Astrocyte of the cerebellum (primary cell): ENCODE measurements around the gene UGT2A3.

Experiments
- DNase-seq: peaks from one replicate; pipeline ENCODE4 v3.0.0-alpha.2; 2011; ENCODE audit warnings: low read depth
- H3K4me3 ChIP-seq: 2 replicates; pipeline ENCODE4 v1.5.1; 2011; ENCODE audit warnings: mild to moderate bottlenecking, low read depth, low read length, moderate library complexity
- in situ Hi-C: cut with HindIII; loops from 2 replicates; pipeline ENCODE4 v1.10.0; 2017; ENCODE audit warnings: low sequenced_read_pairs
- TF ChIP-seq, protein P1 (sequence below): IDR thresholded peaks from 2 replicates; pipeline ENCODE4 v1.5.1; 2012; ENCODE audit warnings: low read length, low read depth, moderate library complexity, mild to moderate bottlenecking; ENCODE audit errors: missing control alignments

Gene UGT2A3

DNA sequence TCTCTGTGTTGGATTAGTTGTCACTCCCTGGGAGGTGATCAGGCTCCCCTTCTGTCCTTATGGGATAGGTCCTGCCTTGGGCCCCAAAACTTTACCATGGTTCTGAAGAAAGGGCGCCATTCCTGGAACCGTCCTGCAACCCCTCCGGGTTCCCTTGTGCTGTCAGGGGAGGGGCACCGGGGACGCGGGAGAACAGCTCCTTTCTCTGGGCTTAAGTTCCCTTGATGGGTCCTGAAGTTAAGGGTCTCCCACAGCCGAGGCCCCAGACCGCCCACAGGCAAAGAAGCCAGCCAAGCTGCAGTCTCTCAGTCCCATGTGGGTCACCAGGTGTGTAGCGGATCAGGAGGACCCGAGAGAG, 44.8 kb downstream of the UGT2A3 start:
- H3K4me3 ChIP-seq = no peak overlapping the region
- TF ChIP-seq, protein P1, sequence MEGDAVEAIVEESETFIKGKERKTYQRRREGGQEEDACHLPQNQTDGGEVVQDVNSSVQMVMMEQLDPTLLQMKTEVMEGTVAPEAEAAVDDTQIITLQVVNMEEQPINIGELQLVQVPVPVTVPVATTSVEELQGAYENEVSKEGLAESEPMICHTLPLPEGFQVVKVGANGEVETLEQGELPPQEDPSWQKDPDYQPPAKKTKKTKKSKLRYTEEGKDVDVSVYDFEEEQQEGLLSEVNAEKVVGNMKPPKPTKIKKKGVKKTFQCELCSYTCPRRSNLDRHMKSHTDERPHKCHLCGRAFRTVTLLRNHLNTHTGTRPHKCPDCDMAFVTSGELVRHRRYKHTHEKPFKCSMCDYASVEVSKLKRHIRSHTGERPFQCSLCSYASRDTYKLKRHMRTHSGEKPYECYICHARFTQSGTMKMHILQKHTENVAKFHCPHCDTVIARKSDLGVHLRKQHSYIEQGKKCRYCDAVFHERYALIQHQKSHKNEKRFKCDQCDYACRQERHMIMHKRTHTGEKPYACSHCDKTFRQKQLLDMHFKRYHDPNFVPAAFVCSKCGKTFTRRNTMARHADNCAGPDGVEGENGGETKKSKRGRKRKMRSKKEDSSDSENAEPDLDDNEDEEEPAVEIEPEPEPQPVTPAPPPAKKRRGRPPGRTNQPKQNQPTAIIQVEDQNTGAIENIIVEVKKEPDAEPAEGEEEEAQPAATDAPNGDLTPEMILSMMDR = no peak
- in situ Hi-C loops = no loop called here
- DNase-seq = no peak

DNA sequence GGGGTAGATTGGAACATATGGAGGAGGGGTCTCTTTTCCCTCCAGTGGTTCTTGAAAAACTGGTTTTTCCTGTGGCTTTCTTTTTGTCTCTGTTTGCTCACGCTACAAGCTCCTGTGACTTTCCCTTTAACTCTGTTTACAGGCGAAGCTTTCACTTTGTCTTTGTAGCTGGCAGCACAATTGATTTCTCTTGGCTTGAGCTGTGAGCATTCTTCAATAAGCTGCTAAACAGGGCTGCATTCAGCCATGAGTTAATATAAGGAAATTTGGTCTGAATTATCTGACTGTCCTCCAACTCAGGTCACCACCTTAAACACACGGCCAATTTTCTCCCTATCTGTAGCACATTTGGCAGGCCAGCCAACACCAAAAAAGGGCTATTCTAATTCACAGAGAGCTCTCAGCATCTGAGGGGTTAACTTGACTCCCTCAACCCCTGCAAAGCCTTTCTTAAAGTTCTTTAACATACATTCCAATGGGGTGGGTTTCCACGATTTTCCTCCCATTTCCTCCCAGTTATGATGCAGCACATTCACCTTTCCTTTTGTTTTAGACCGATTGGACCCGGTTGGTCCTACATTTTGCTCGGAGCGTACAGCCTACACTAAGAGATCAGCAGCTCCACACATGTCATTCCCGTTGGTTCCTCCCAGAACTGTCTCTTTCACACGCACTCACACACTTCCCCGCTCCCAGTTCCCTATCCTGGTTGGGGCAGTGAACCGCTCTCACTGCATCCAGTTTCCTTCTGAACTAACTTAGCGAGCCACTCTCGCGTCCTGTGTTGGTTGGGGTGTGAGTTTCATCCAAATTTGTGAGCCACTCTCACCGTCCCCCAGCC, 45.4 kb downstream of the UGT2A3 start:
- peak overlapping the region; percentile 17 for H3K4me3 ChIP-seq
- in situ Hi-C loops = no loop called here
- TF ChIP-seq, protein P1 = no peak
- peak; percentile 33 for DNase-seq

DNA sequence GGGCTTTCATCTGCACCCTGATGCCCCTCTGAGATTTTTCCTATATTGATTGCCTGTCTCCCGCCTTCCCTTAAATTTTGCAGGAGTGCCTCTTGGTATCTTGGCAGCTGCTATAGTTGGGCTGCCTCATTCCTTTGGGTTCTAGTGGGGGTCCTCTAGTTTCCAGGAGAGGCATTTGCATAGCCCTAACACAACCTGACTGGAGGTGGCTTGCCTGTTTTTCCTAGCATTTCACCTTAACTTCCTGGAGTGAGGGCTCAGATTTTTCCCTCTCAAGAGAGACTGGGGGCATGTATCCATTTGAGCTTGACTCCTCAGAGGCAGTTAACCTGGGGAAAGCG, 46.0 kb downstream of the UGT2A3 start:
- in situ Hi-C loops = no loop called here
- peak overlapping the region; percentile 17 for H3K4me3 ChIP-seq
- TF ChIP-seq, protein P1 = no peak
- DNase-seq = no peak

DNA sequence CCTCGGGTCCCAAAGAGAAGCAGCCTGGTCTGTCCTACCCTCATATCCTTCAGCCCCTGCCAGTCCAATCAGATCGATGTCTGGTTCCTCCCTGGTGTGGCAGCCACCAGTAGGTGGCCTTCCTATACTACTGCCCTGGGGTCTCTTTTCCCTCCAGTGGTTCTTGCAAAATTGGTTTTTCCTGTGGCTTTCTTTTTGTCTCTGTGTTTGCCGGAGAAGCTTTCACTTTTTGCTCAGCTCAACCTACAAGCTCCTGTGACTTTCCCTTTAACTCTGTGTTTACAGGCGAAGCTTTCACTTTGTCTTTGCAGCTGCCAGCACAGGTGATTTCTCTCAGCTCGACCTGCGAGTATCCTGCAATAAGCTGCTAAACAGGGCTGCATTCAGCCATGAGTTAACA, 46.8 kb downstream of the UGT2A3 start:
- no peak overlapping the region for H3K4me3 ChIP-seq
- in situ Hi-C loops = no loop called here
- DNase-seq = no peak
- TF ChIP-seq, protein P1 = peak; percentile 31

DNA sequence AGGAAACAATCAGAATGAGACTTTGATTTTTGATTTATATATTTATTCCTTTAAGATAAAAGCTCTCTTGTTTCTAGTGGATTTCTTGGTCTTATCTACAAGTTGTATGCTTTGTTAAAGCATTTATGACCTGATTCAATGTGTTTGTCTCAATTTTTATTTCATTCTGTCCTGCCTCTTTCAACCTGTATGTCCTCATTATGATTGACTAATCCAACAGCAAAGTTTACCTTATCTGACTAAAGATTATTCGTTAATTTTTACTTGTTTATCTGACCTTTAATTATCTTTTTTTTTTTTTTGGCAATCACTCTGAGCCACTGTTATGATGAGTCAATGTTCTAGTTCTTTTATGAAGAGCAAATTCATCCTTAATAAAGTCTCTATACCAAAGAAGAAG, 54.9 kb downstream of the UGT2A3 start:
- DNase-seq = no peak
- TF ChIP-seq, protein P1 = no peak
- H3K4me3 ChIP-seq = no peak overlapping the region
- in situ Hi-C loops = no loop called here

DNA sequence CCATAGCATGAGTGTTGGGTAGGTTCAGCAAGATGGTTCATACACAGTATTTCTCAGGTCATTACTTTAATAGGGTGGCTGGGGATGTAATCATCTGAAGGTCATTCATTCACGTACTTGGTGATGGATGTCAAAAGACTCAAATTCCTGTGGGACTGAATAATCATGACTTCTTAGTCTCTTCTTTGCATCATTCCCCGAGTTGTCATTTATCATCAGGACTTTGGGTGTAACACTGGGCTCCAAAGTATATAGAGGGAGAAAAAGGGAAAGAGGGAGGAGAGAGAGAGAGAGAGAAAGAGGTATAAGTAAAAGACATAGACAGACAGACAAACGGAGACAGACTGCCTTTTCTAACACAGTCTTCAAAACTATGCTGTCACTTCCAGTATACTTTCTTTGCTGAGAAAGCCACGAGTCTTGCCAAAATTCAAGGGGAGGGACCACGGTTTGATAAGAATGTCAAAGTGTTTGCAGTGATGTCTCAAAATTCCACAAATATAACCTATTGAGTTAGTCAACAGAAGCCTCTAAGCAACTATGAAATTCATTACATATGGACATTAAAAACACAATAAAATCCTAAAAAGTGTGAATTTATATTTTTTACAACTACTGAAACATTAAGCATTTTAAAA, 55.9 kb downstream of the UGT2A3 start:
- TF ChIP-seq, protein P1 = no peak
- H3K4me3 ChIP-seq = no peak overlapping the region
- DNase-seq = no peak
- in situ Hi-C loops = no loop called here
